GM19099 (cell line): ENCODE results near the gene PLD4.

Experiments
- POLR2A ChIP-seq: IDR thresholded peaks from 3 replicates; pipeline ENCODE4 v1.6.1; 2011; ENCODE audit warnings: low read depth; ENCODE audit not compliant: insufficient read length; ENCODE audit errors: extremely low read depth

Gene PLD4

DNA sequence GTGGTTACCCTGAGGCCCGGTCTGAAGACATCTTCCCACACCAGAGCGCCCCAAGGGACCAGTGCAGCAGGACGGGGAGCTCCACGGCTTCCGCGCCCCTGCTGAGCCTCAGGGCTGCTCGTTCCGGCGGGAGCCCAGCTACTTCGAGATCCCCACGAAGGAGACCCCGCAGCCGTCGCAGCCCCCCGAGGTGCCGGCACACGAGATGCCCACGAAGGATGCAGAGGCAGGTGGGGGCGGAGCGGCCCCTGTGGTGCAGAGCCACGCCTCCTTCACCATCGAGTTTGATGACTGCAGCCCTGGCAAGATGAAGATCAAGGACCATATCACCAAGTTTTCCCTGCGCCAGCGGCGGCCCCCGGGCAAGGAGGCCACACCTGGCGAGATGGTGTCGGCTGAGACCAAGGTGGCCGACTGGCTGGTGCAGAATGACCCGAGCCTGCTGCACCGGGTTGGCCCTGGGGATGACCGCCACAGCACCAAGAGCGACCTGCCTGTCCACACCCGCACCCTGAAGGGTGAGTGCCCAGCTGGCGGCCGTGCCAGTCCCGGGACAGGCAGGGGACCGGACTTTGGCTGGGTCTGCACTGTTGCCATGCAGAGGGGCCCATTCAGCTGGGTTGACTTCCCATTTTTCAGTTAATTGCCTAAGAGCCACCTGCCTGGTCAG is 41.6 kb upstream of the PLD4 start:
- TF ChIP-seq POLR2A: no peak

DNA sequence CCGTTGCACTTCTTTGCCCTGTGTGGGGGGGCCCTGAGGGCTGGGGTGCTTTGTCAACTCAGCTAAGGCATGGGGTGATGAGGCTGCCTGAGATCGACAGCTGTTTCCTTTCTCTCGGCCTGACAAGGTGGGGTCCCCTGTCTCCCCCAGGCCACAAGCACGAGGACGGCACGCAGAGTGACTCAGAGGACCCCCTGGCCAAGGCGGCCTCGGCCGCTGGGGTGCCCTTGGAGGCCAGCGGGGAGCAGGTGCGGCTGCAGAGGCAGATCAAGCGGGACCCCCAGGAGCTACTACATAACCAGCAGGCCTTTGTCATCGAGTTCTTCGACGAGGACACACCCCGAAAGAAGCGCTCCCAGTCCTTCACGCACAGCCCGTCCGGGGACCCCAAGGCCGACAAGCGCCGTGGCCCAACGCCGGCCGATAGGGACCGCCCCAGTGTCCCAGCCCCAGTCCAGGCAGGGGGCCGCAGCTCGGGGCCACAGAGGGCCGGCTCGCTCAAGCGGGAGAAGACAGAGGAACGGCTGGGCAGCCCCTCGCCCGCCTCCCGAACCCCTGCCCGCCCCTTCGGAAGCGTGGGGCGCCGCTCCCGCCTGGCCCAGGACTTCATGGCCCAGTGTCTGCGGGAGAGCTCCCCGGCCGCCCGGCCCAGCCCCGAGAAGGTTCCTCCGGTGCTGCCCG is 40.9 kb upstream of the PLD4 start:
- TF ChIP-seq POLR2A: no peak

DNA sequence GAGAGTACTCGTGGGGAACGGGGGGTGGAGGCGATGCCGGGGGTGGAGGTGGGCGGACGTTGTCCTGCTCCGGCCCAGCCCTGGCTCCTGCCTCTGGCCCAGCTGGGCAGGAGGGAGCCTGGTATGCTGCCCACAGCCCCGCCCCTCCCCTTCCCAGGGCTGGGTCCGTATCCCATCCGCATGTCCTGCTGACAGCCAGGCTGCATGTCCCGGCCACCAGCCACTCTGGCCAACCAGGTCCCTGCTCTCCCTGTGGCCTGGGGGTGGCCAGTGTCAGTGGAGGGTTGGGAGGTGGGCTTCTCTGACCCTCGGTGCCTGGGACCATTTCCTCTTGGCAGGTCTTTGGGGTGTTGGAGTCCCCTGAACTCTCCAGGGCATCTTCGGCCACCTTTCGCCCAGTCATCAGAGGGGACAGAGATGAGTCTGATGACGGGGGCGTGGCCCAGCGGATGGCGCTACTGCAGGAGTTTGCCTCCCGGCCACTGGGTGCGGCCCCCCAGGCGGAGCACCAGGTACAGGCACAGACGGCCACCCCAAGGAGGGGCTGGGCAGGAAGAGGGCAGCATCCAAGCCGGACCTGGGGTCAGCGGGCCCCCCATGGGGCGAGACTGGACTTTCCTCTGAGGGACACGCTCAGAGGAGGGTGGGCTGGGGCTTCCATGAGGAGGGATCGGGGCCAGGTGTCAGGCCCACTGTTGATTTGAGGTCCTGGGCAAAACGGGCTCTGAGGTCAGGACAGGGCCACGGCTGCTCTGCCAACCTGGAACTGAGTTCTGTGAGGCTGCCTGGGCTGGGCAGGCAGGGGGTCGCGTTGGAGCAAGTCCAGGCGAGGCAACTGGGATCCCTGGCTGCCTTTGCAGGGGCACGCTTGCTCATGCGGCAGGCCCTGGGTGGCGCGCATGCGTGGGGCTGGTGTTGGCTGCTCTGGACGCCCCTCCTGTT is 39.4 kb upstream of the PLD4 start:
- TF ChIP-seq POLR2A: no peak

DNA sequence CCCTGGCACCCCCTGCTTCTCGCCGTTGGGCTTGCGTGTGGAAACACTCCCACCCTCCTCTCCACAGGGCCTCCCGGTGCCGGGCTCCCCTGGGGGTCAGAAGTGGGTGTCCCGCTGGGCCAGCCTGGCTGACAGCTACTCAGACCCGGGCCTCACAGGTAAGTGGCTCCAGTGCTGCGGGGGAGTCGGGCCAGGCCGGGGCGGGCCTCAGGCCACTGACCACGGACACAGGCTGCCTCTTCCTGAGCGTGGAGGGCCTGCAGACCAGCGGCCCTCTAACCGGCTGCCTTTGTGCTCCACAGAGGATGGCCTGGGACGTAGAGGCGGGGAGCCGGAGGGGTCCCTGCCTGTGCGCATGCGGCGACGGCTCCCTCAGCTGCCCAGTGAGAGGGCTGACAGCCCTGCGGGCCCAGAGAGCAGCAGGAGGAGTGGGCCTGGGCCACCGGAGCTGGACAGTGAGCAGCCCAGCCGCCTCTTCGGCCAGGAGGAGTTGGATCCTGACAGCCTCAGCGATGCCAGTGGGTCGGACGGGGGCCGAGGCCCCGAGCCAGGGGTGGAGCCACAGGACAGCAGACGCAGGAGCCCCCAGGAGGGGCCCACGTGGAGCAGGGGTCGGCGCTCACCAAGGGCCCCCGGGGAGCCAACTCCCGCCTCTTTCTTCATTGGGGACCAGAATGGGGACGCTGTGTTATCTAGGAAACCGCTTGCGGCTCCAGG is 38.5 kb upstream of the PLD4 start:
- no peak for TF ChIP-seq POLR2A

DNA sequence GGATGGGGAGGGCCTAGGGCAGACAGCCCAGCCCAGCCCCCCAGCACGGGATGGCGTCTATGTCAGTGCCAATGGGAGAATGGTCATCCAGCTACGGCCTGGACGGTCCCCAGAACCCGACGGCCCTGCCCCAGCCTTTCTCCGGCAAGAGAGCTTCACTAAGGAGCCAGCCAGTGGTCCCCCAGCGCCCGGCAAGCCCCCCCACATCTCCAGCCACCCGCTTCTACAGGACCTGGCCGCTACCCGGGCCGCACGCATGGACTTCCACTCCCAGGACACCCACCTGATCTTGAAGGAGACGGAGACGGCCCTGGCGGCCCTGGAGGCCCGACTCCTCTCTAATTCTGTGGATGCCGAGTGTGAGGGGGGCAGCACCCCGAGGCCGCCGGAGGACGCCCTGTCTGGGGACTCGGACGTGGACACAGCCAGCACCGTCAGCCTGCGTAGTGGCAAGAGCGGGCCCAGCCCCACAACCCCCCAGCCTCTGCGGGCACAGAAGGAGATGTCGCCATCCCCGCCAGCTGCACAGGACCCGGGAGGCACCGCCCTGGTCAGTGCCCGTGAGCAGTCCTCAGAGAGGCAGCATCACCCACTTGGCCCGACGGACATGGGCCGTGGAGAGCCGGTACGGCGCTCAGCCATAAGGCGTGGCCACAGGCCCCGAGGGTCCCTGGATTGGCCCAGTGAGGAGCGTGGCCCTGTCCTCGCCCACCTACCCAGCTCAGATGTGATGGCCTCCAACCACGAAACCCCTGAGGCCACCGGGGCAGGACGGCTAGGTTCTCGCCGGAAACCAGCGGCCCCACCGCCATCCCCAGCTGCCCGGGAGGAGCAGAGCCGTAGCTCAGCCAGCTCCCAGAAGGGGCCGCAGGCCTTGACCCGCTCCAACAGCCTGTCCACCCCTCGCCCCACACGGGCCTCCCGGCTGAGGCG is 37.7 kb upstream of the PLD4 start:
- no peak for TF ChIP-seq POLR2A

DNA sequence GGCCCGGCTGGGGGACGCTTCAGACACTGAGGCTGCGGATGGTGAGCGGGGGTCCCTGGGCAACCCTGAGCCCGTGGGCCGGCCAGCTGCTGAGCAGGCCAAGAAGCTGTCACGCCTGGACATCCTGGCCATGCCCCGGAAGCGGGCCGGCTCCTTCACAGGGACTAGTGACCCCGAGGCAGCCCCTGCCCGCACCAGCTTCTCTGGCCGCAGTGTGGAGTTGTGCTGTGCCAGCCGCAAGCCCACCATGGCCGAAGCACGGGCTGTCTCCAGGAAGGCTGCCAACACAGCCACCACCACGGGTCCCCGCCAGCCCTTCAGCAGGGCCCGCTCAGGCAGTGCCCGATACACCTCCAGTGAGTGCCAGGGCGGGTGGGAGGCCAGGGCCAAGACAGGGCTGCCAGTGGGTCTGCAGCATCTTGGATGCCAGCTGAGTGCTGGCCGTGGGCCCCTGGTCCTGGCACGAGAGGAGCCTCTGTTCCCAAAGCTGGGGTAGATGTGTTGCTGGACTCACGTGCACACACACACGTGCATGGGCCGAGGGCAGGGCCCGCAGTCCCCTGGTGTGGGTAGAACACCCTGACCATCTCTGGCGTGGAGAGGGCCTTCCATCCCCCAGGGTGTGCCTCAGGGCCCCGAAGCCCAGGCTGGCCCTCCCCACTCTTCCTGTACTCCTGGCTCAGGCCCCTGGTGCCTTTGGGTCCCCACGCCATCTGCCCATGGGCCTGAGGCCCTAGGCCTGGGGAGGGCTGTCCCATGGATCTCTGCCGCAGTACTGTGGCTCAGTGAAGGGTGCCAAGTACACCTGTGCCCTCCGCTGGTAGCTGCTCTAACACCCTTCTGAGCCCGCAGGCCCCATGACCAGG is 36.8 kb upstream of the PLD4 start:
- TF ChIP-seq POLR2A: no peak

DNA sequence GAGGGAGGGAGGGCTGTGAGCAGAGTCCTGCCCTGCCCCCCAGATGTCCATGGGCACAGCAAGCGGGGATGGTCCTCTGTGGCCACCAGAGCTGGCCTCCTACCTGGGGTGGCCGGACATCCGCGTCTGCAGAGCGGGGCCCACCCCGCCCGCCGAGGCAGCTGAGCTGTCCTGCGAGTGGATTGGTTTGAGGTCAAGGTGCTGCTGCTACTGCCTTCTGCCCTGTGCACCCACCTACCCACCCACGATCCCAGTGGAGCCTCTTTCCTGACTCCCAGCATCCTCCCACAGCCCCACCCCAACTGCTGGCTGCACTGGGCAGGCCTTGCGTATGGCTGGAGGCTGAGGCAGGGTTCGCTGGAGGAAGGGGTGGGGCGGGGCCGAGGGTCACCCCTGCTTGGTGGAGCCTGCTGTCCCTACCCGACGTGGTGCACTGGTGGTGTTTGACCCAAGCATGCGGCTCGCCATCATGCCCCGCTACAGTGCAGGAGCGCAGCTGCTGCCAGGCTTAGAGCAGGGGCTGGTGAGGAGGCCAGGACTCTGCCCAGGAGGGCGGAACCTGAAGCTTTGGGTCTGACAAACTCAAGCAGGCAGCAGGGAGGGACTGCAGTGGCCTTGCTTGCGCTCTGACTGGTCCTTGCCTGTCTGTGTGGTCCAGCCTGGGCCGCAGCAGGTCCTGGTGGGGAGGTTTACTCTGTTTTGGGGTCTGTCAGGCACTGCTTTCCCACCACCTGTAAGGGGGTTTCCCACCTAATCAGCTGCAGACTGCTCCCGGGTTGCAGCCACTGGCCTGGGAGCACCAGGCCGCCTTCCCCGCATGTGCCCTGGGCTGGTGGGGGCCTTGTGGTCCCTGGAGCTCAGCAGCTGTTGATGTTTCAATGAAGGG is 35.9 kb upstream of the PLD4 start:
- no peak for TF ChIP-seq POLR2A

DNA sequence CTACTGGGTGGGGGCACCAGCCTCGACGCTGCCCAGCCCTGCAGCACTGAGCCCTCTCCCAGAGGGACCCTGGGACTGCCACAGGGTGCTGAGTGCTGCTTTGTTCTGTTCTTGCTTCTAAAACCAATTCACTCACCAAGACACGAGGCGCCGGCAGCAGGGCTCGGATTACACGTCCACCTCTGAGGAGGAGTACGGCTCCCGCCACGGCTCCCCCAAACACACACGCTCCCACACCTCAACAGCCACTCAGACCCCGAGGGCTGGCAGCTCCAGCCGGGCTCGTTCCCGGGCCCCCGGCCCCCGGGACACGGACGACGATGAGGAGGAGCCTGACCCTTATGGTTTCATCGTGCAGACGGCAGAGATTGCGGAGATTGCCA is 35.3 kb upstream of the PLD4 start:
- no peak for TF ChIP-seq POLR2A

DNA sequence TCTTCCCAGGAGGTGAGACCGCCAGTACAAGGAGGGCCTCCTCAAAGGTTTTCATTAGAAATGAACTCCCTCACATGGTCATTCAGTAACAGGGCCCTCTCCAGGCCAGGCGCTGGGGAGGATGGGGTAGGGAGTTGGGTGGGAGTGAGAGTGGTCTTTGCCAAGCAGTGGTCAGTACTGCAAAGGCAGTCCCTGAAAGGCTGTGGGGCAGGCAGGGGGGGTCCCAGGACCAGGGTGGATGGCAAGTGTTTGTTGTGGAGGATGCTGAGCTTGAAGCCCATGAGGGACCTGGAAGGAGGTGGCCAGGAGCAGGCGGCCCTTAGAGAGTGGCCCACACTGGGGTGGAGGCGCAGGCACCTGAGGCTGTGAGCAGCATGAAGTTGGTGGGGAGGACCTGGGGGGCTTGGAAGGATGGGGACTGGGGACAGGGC is 33.5 kb upstream of the PLD4 start:
- TF ChIP-seq POLR2A: no peak

DNA sequence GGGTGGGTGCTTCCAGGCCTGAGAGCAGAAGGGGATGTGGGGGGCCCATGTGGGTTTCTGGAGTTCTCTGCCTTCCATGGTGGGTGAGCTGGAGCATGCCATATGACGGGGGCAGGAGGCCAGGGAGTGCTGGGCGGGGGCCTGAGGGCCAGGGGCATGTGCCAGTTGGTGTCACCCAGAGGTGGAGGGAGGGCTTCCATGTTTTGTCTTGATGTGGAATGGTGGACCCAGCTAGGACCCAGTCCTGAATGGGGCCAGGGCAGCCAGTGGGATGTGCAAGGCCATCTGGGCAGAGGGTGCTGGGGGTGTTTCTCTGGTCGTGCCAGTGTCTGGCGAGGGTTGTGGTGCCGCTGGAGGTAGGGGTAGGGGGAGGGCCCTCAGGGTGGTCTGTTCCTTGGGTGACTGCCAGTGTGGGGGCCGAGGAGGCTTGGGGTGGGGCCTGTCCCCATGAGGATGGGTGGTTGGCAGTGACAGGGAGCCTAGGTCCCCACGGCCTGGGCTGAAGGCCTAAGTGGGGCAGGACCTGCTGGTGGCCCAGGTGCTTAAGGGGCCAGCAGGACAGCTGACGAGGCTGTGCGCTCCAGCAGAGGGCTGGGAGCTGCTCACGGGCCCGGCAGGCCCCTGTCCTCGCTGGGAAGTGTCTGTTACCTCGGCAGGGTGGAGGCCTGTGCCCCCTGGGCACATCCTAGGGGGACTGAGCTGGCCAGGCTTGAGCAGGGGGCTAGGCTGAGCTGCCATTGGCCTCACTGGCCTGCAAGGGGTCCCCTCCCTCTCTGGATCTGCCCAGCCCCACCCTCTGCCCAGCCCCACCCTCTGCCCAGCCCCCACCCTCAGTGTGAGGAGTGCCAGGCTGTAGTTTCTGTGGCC is 32.8 kb upstream of the PLD4 start:
- no peak for TF ChIP-seq POLR2A
